ENCODE measurements around the gene ZNF143.

Gene ZNF143

GRCh38 chr11:9550191-9550628 lies 89.4 kb downstream of the ZNF143 start:
- peaks cover 5% of the 10 kb centered on the region for H3K4me1 ChIP-seq (ENCODE audit: control insufficient read depth, low read length)
- H3F3A ChIP-seq (ENCODE audit: control insufficient read depth, insufficient read depth): peaks cover 5% of the 10 kb centered on the region
- no peaks in the 10 kb centered on the region for H3K36me3 ChIP-seq (ENCODE audit: control insufficient read depth, low read length)
- H3K4me3 ChIP-seq (ENCODE audit: low read length): no peak overlapping the region
- H4K20me1 ChIP-seq (ENCODE audit: control insufficient read depth, insufficient read depth, low read depth, low read length): no peaks in the 10 kb centered on the region
- no peaks in the 10 kb centered on the region for H3K79me2 ChIP-seq (ENCODE audit: control insufficient read depth, low read length)
- TF ChIP-seq, protein P1, sequence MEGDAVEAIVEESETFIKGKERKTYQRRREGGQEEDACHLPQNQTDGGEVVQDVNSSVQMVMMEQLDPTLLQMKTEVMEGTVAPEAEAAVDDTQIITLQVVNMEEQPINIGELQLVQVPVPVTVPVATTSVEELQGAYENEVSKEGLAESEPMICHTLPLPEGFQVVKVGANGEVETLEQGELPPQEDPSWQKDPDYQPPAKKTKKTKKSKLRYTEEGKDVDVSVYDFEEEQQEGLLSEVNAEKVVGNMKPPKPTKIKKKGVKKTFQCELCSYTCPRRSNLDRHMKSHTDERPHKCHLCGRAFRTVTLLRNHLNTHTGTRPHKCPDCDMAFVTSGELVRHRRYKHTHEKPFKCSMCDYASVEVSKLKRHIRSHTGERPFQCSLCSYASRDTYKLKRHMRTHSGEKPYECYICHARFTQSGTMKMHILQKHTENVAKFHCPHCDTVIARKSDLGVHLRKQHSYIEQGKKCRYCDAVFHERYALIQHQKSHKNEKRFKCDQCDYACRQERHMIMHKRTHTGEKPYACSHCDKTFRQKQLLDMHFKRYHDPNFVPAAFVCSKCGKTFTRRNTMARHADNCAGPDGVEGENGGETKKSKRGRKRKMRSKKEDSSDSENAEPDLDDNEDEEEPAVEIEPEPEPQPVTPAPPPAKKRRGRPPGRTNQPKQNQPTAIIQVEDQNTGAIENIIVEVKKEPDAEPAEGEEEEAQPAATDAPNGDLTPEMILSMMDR (IDR thresholded peaks at IDR 0.05; ENCODE audit: low read depth, low read length, poor library complexity, severe bottlenecking): no peak
- no peak for TF ChIP-seq EZH2phosphoT487 (IDR thresholded peaks at IDR 0.05; ENCODE audit: borderline replicate concordance, low read length)
- no peaks in the 10 kb centered on the region for H3K9me3 ChIP-seq (ENCODE audit: control insufficient read depth, insufficient read depth, low read length)
- no peak overlapping the region for H3K4me2 ChIP-seq (ENCODE audit: low read length)
- no peaks in the 10 kb centered on the region for H3K27me3 ChIP-seq (ENCODE audit: control insufficient read depth, low read length)
- H3K9me2 ChIP-seq (replicated peaks; ENCODE audit: control insufficient read depth, low read length): no peaks in the 10 kb centered on the region
- H3K27ac ChIP-seq (ENCODE audit: low read depth, low read length): no peak overlapping the region

- no peaks in the 10 kb centered on the region for H3F3A ChIP-seq (ENCODE audit: control insufficient read depth, insufficient read depth)
- no peak overlapping the region for H3K27ac ChIP-seq (ENCODE audit: low read depth, low read length)
- no peaks in the 10 kb centered on the region for H3K9me3 ChIP-seq (ENCODE audit: control insufficient read depth, insufficient read depth, low read length)
- no peaks in the 10 kb centered on the region for H3K9me2 ChIP-seq (replicated peaks; ENCODE audit: control insufficient read depth, low read length)
- H3K4me3 ChIP-seq (ENCODE audit: low read length): no peak overlapping the region
- H3K4me2 ChIP-seq (ENCODE audit: low read length): no peak overlapping the region
- peaks cover 8% of the 10 kb centered on the region; the same call in 1 of the 2 replicates for H3K4me1 ChIP-seq (ENCODE audit: control insufficient read depth, low read length)
- H4K20me1 ChIP-seq (ENCODE audit: control insufficient read depth, insufficient read depth, low read depth, low read length): no peaks in the 10 kb centered on the region
- H3K27me3 ChIP-seq (ENCODE audit: control insufficient read depth, low read length): no peaks in the 10 kb centered on the region
- no peaks in the 10 kb centered on the region for H3K36me3 ChIP-seq (ENCODE audit: control insufficient read depth, low read length)
- TF ChIP-seq, protein P1 (IDR thresholded peaks at IDR 0.05; ENCODE audit: low read depth, low read length, poor library complexity, severe bottlenecking): no peak
- no peak for TF ChIP-seq EZH2phosphoT487 (IDR thresholded peaks at IDR 0.05; ENCODE audit: borderline replicate concordance, low read length)
- H3K79me2 ChIP-seq (ENCODE audit: control insufficient read depth, low read length): no peaks in the 10 kb centered on the region
These were observed 100.6 kb downstream of the ZNF143 start for GRCh38 chr11:9561279-9561982.

DNA sequence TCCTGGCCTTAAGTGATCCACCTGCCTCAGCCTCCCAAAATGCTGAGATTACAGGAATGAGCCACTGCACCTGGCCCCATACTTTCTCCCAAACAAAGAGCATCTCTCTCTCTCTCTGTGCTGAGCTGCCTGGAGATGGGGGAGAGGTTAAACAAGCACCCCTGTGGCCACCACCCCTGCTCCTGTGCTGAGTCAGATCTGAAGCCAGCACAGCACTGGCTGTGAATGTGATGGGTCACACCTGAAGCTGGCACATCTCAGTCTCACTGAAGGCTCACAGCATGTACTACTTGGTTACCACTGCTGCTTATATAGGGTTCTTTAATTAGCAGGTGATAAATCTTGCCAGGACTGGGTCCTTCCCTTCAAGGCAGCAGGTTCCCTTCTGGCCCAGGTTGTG lies 101.9 kb downstream of the ZNF143 start:
- H4K20me1 ChIP-seq (ENCODE audit: control insufficient read depth, insufficient read depth, low read depth, low read length): no peaks in the 10 kb centered on the region
- H3K9me2 ChIP-seq (replicated peaks; ENCODE audit: control insufficient read depth, low read length): no peaks in the 10 kb centered on the region
- no peak overlapping the region for H3K27ac ChIP-seq (ENCODE audit: low read depth, low read length)
- peaks cover 8% of the 10 kb centered on the region; the same call in 1 of the 2 replicates for H3K4me1 ChIP-seq (ENCODE audit: control insufficient read depth, low read length)
- H3K79me2 ChIP-seq (ENCODE audit: control insufficient read depth, low read length): no peaks in the 10 kb centered on the region
- H3K27me3 ChIP-seq (ENCODE audit: control insufficient read depth, low read length): no peaks in the 10 kb centered on the region
- TF ChIP-seq, protein P1 (IDR thresholded peaks at IDR 0.05; ENCODE audit: low read depth, low read length, poor library complexity, severe bottlenecking): no peak
- TF ChIP-seq EZH2phosphoT487 (IDR thresholded peaks at IDR 0.05; ENCODE audit: borderline replicate concordance, low read length): no peak
- no peaks in the 10 kb centered on the region for H3F3A ChIP-seq (ENCODE audit: control insufficient read depth, insufficient read depth)
- no peaks in the 10 kb centered on the region for H3K36me3 ChIP-seq (ENCODE audit: control insufficient read depth, low read length)
- H3K4me3 ChIP-seq (ENCODE audit: low read length): no peak overlapping the region
- H3K9me3 ChIP-seq (ENCODE audit: control insufficient read depth, insufficient read depth, low read length): no peaks in the 10 kb centered on the region
- H3K4me2 ChIP-seq (ENCODE audit: low read length): no peak overlapping the region

Data from DOHH2 (cell line).